SK-N-SH treated with all-trans-retinoic acid at 6 μM for 48 hours (cell line): ENCODE measurements around the gene OR5M10.

Experiments used
- ATAC-seq: fragments of 200-7000 bp; cut with Tn5 transposase; 3 replicates; pipeline ENCODE4 v1.9.1; 2020; ENCODE audit warnings: mild to moderate bottlenecking, moderate library complexity
- BACH2 ChIP-seq: fragments of 250-450 bp; sonication (Bioruptor Pico); IDR thresholded peaks from 2 replicates; pipeline ENCODE4 v1.9.0; 2021; ENCODE audit warnings: mild to moderate bottlenecking, borderline replicate concordance
- CSDC2 ChIP-seq: fragments of 250-450 bp; sonication (Bioruptor Pico); IDR thresholded peaks from 2 replicates; pipeline ENCODE4 v1.5.0; 2020; ENCODE audit warnings: mild to moderate bottlenecking, moderate library complexity
- ESRRG ChIP-seq: fragments of 250-450 bp; sonication (Bioruptor Pico); IDR thresholded peaks from 2 replicates; pipeline ENCODE4 v1.6.1; 2021; ENCODE audit warnings: mild to moderate bottlenecking
- OSR1 ChIP-seq: fragments of 250-450 bp; sonication (Bioruptor Pico); IDR thresholded peaks from 2 replicates; pipeline ENCODE4 v1.8.0; 2022; ENCODE audit warnings: moderate library complexity, mild to moderate bottlenecking, inconsistent platforms
- PPARA ChIP-seq: fragments of 250-450 bp; sonication (Bioruptor Pico); IDR thresholded peaks from 2 replicates; pipeline ENCODE4 v1.5.0; 2020; ENCODE audit warnings: mild to moderate bottlenecking, borderline replicate concordance
- TCF4 ChIP-seq: fragments of 250-450 bp; sonication (Bioruptor Pico); IDR thresholded peaks from 2 replicates; pipeline ENCODE4 v1.8.0; 2021; ENCODE audit warnings: mild to moderate bottlenecking, moderate library complexity, borderline replicate concordance
- ZC3H10 ChIP-seq: fragments of 250-450 bp; sonication (Bioruptor Pico); IDR thresholded peaks from 2 replicates; pipeline ENCODE4 v1.5.1; 2021; ENCODE audit warnings: mild to moderate bottlenecking, moderate library complexity
- ZFP3 ChIP-seq: fragments of 250-450 bp; sonication (Bioruptor Pico); IDR thresholded peaks from 2 replicates; pipeline ENCODE4 v1.5.0; 2020; ENCODE audit warnings: mild to moderate bottlenecking, moderate library complexity
- ZFP30 ChIP-seq: fragments of 450-650 bp; formaldehyde crosslinking; IDR thresholded peaks from 2 replicates; pipeline ENCODE4 v1.5.0; 2022; ENCODE audit warnings: mild to moderate bottlenecking, moderate library complexity
- ZNF565 ChIP-seq: fragments of 450-650 bp; formaldehyde crosslinking; conservative IDR thresholded peaks from 2 replicates; pipeline ENCODE4 v1.5.0; 2020; ENCODE audit warnings: low read depth, mild to moderate bottlenecking, moderate library complexity
- ZNF70 ChIP-seq: fragments of 450-650 bp; formaldehyde crosslinking; IDR thresholded peaks from 2 replicates; pipeline ENCODE4 v1.5.0; 2020; ENCODE audit warnings: mild to moderate bottlenecking, moderate library complexity
- TF ChIP-seq, protein P1 (sequence below): fragments of 250-450 bp; sonication (Bioruptor Pico); IDR thresholded peaks from 2 replicates; pipeline ENCODE4 v1.5.1; 2020; ENCODE audit warnings: low read depth, mild to moderate bottlenecking, moderate library complexity
- TF ChIP-seq, protein P2 (sequence below): fragments of 250-450 bp; sonication (Bioruptor Pico); IDR thresholded peaks from 2 replicates; pipeline ENCODE4 v1.8.0; 2020; ENCODE audit warnings: mild to moderate bottlenecking, moderate library complexity, borderline replicate concordance
- TF ChIP-seq, protein P3 (sequence below): fragments of 250-450 bp; sonication (Bioruptor Pico); IDR thresholded peaks from 2 replicates; pipeline ENCODE4 v1.8.0; 2021; ENCODE audit warnings: low read depth, mild to moderate bottlenecking, moderate library complexity, borderline replicate concordance
- TF ChIP-seq, protein P4 (sequence below): fragments of 250-450 bp; sonication (Bioruptor Pico); IDR thresholded peaks from 2 replicates; pipeline ENCODE4 v1.5.0; 2020; ENCODE audit warnings: mild to moderate bottlenecking, moderate library complexity
- TF ChIP-seq, protein P5 (sequence below): fragments of 250-450 bp; sonication (Bioruptor Pico); IDR thresholded peaks from 2 replicates; pipeline ENCODE4 v1.5.1; 2021; ENCODE audit warnings: mild to moderate bottlenecking, moderate library complexity

OR5M10 gene

GRCh38 chr11:56543739-56544138, 33.8 kb downstream of the OR5M10 start:
- TF ChIP-seq, protein P1, sequence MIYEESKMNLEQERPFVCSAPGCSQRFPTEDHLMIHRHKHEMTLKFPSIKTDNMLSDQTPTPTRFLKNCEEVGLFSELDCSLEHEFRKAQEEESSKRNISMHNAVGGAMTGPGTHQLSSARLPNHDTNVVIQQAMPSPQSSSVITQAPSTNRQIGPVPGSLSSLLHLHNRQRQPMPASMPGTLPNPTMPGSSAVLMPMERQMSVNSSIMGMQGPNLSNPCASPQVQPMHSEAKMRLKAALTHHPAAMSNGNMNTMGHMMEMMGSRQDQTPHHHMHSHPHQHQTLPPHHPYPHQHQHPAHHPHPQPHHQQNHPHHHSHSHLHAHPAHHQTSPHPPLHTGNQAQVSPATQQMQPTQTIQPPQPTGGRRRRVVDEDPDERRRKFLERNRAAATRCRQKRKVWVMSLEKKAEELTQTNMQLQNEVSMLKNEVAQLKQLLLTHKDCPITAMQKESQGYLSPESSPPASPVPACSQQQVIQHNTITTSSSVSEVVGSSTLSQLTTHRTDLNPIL (CRISPR knock-in tag), result no peak
- TF ChIP-seq OSR1 (CRISPR knock-in tag), result no peak
- TF ChIP-seq, protein P2, sequence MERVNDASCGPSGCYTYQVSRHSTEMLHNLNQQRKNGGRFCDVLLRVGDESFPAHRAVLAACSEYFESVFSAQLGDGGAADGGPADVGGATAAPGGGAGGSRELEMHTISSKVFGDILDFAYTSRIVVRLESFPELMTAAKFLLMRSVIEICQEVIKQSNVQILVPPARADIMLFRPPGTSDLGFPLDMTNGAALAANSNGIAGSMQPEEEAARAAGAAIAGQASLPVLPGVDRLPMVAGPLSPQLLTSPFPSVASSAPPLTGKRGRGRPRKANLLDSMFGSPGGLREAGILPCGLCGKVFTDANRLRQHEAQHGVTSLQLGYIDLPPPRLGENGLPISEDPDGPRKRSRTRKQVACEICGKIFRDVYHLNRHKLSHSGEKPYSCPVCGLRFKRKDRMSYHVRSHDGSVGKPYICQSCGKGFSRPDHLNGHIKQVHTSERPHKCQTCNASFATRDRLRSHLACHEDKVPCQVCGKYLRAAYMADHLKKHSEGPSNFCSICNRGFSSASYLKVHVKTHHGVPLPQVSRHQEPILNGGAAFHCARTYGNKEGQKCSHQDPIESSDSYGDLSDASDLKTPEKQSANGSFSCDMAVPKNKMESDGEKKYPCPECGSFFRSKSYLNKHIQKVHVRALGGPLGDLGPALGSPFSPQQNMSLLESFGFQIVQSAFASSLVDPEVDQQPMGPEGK (CRISPR knock-in tag), result no peak
- TF ChIP-seq ESRRG, result no peak
- TF ChIP-seq ZC3H10 (CRISPR knock-in tag), result no peak
- TF ChIP-seq CSDC2 (CRISPR knock-in tag), result no peak
- no peak for TF ChIP-seq ZFP30 (CRISPR knock-in tag)
- TF ChIP-seq BACH2 (CRISPR knock-in tag), result no peak
- TF ChIP-seq, all 23 proteins: peak for 0
- ATAC-seq, result no peak

DNA sequence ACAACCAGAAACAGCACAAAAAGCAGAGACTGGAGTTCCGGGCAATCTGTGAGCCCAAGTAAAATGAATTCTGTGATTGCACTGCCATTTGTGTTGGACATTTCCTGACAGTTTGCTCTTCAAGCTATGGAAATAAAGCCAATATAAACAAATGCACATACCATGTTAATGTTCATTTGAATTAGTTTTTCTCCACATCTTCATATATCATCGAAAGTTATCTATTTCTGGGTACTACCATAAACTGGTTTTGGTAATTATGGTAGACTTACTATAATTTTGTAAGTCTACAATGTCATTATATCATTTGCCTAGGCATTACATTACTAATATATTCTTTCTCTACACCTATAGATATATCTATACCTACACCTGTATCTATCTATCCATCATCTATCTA, 34.4 kb downstream of the OR5M10 start, which contains the start of gene OR5M11:
TSS of gene OR5M11 (minus strand) at position 101 of the 400 bp plus-strand sequence. CDS start at position 101, 0 bp downstream.
- no peak for ATAC-seq
- TF ChIP-seq ZNF70 (no peak), ZFP30 (CRISPR knock-in tag) (no peak), PPARA (CRISPR knock-in tag) (no peak), ZNF565 (no peak), BACH2 (CRISPR knock-in tag) (no peak), ZFP3 (CRISPR knock-in tag) (no peak), TCF4 (no peak), CSDC2 (CRISPR knock-in tag) (no peak), OSR1 (CRISPR knock-in tag) (no peak)
- TF ChIP-seq, protein P3, sequence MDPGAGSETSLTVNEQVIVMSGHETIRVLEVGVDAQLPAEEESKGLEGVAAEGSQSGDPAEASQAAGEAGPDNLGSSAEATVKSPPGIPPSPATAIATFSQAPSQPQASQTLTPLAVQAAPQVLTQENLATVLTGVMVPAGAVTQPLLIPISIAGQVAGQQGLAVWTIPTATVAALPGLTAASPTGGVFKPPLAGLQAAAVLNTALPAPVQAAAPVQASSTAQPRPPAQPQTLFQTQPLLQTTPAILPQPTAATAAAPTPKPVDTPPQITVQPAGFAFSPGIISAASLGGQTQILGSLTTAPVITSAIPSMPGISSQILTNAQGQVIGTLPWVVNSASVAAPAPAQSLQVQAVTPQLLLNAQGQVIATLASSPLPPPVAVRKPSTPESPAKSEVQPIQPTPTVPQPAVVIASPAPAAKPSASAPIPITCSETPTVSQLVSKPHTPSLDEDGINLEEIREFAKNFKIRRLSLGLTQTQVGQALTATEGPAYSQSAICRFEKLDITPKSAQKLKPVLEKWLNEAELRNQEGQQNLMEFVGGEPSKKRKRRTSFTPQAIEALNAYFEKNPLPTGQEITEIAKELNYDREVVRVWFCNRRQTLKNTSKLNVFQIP, result no peak
- TF ChIP-seq, protein P4, sequence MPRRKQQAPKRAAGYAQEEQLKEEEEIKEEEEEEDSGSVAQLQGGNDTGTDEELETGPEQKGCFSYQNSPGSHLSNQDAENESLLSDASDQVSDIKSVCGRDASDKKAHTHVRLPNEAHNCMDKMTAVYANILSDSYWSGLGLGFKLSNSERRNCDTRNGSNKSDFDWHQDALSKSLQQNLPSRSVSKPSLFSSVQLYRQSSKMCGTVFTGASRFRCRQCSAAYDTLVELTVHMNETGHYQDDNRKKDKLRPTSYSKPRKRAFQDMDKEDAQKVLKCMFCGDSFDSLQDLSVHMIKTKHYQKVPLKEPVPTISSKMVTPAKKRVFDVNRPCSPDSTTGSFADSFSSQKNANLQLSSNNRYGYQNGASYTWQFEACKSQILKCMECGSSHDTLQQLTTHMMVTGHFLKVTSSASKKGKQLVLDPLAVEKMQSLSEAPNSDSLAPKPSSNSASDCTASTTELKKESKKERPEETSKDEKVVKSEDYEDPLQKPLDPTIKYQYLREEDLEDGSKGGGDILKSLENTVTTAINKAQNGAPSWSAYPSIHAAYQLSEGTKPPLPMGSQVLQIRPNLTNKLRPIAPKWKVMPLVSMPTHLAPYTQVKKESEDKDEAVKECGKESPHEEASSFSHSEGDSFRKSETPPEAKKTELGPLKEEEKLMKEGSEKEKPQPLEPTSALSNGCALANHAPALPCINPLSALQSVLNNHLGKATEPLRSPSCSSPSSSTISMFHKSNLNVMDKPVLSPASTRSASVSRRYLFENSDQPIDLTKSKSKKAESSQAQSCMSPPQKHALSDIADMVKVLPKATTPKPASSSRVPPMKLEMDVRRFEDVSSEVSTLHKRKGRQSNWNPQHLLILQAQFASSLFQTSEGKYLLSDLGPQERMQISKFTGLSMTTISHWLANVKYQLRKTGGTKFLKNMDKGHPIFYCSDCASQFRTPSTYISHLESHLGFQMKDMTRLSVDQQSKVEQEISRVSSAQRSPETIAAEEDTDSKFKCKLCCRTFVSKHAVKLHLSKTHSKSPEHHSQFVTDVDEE, result no peak

DNA sequence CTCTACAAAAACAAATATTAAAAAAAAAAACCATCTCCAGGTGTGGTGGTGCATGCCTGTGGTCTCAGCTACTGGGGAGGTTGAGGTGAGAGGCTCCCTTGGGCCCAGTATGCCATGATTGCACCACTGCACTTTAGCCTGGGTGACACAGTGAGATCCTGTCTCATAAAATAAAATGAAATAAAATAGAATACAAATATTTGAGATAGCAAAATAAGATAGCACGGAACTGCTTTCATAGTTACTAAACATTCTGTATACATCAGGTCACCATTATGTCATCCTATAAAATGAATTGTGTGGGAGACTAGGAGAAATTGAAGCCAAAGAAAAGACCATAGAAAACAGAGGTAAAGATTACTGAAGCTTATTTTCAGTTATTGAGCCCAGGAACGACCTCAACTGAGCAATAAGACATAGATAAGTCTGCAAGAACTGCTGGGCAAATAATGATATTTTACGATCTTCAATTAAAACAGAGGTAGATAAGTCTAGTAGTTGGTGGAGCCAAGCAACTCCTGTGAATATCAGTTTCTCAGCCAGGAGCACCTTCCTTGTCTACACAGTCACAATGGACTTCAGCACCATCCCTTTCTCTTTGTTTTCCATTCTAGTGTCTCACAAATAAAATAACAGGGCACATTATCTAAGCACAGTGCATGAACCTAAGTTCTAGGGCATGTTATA, 44.3 kb downstream of the OR5M10 start:
- ATAC-seq, result no peak
- TF ChIP-seq CSDC2 (CRISPR knock-in tag) (no peak), PPARA (CRISPR knock-in tag) (no peak), BACH2 (CRISPR knock-in tag) (no peak), TCF4 (no peak), ZNF70 (no peak), ZC3H10 (CRISPR knock-in tag) (no peak)
- TF ChIP-seq, protein P1 (CRISPR knock-in tag), result no peak
- TF ChIP-seq, protein P4, result no peak
- TF ChIP-seq, protein P5, sequence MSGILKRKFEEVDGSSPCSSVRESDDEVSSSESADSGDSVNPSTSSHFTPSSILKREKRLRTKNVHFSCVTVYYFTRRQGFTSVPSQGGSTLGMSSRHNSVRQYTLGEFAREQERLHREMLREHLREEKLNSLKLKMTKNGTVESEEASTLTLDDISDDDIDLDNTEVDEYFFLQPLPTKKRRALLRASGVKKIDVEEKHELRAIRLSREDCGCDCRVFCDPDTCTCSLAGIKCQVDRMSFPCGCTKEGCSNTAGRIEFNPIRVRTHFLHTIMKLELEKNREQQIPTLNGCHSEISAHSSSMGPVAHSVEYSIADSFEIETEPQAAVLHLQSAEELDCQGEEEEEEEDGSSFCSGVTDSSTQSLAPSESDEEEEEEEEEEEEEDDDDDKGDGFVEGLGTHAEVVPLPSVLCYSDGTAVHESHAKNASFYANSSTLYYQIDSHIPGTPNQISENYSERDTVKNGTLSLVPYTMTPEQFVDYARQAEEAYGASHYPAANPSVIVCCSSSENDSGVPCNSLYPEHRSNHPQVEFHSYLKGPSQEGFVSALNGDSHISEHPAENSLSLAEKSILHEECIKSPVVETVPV (CRISPR knock-in tag), result no peak
- TF ChIP-seq, all 23 proteins: peak for 0
